Right lobe of liver (tissue), 4 donors: ENCODE measurements around the gene LMF2.

Source experiments
- POLR2A ChIP-seq: fragments of 450-650 bp; IDR thresholded peaks from one replicate; pipeline ENCODE4 v1.6.1; 2017; ENCODE audit warnings: antibody characterized with exemption, mild to moderate bottlenecking
- TF ChIP-seq, protein P1 (sequence below), 4 donors: fragments of 200-600 bp in 3 of 4; fragments of 450-650 bp in 1 of 4; IDR thresholded peaks; one replicate each; pipeline versions ENCODE4 v1.5.1 to v1.8.0; 2016 to 2022; ENCODE audit warnings: antibody characterized with exemption in 4 of 4, mild to moderate bottlenecking in 2 of 4
- donor health status: DM: no; HTN: no; CAD: no.
- donor health status: DM: no; HTN: no; CAD: no.
- donor health status: DM: no; HTN: yes; CAD: no.

DNA sequence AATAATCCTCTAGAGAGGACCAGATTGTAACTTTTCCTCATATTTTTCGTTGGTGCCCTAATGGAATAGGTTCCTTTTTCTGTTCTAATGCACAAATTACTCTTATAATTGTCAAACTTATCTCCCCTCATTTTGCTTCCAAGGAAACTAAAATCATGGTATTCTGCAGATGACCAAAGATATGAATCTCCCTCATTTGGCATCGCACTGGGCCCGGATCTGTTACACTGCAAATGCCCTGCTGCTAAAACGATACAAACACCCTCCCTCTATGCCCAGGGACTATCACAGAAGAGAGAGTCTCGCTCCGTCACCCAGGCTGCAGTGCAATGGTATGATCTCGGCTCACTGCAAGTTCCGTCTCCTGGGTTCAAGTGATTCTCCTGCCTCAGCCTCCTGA lies 45.8 kb upstream of the LMF2 start:
- TF ChIP-seq, protein P1, sequence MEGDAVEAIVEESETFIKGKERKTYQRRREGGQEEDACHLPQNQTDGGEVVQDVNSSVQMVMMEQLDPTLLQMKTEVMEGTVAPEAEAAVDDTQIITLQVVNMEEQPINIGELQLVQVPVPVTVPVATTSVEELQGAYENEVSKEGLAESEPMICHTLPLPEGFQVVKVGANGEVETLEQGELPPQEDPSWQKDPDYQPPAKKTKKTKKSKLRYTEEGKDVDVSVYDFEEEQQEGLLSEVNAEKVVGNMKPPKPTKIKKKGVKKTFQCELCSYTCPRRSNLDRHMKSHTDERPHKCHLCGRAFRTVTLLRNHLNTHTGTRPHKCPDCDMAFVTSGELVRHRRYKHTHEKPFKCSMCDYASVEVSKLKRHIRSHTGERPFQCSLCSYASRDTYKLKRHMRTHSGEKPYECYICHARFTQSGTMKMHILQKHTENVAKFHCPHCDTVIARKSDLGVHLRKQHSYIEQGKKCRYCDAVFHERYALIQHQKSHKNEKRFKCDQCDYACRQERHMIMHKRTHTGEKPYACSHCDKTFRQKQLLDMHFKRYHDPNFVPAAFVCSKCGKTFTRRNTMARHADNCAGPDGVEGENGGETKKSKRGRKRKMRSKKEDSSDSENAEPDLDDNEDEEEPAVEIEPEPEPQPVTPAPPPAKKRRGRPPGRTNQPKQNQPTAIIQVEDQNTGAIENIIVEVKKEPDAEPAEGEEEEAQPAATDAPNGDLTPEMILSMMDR (IDR thresholded peaks at IDR 0.05), result no peak
- TF ChIP-seq POLR2A, result no peak
